AG09319 (cell line): ENCODE results near the gene CENPM.
"Not testable (repeated sequence)": the region's sequence is repeated elsewhere in the genome, so short reads cannot be mapped to it uniquely, and the experiment has no call there.

Experiments used
- DNase-seq: peaks from one replicate; pipeline ENCODE4 v3.0.0-alpha.2; 2010; ENCODE audit warnings: low read depth; ENCODE audit errors: extremely low read depth
- TF ChIP-seq, protein P1 (sequence below): IDR thresholded peaks from 2 replicates; pipeline ENCODE4 v1.5.1; 2011; ENCODE audit warnings: low read depth, mild to moderate bottlenecking, inconsistent platforms, low read length, moderate library complexity

Gene CENPM

DNA sequence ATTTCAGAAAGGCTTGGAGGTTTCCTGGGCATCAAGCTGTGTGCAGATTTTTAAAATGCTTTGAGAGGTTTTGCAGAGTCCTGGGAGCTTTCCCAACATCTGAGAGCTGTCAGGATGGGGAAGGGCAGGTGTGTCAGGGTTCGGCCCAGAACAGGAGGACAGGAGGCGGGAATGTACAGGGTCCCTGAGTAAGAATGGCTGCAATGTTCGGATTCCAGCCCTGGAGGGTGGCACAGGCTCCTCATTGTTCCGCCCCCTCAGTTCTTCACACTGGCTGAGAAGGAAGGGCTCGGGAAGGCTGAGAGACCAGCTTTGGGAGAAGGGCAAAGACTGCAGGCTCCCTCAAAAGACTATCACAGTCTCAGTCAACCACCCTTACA lies 17.1 kb upstream of the CENPM start:
- TF ChIP-seq, protein P1, sequence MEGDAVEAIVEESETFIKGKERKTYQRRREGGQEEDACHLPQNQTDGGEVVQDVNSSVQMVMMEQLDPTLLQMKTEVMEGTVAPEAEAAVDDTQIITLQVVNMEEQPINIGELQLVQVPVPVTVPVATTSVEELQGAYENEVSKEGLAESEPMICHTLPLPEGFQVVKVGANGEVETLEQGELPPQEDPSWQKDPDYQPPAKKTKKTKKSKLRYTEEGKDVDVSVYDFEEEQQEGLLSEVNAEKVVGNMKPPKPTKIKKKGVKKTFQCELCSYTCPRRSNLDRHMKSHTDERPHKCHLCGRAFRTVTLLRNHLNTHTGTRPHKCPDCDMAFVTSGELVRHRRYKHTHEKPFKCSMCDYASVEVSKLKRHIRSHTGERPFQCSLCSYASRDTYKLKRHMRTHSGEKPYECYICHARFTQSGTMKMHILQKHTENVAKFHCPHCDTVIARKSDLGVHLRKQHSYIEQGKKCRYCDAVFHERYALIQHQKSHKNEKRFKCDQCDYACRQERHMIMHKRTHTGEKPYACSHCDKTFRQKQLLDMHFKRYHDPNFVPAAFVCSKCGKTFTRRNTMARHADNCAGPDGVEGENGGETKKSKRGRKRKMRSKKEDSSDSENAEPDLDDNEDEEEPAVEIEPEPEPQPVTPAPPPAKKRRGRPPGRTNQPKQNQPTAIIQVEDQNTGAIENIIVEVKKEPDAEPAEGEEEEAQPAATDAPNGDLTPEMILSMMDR: no peak

DNA sequence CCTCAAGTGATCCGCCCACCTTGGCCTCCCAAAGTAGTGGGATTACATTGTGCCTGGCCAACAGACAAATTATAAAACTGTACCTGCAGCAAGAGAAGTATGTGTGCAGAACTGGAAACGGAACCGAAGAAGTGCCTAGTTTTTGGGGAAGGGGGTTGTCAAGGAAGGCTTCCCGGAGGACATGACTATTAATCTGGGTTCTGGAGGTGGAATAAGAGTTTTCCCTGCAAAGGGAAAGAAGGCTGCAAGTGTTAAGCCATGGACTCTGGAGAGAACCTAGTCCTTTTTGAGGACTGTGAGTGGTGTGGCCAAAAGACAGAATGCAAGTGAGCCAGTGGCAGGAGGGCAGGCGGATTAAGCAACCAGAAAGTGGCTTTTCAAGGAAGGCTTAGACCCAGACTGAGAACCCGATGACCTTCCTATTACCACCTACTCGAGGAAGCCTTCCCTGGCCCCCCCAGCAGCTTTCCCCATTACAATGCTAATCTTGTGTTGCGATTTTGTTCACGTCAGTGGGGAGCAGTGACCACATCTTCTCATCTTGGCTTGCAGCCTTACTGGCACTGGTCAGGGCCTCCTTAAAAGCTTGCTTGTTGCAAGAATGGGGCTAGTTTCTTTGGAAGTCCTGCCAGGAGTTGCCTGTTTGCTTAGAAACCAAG lies 16.6 kb upstream of the CENPM start:
- TF ChIP-seq, protein P1: no peak
- no peak for DNase-seq

More for the DNA sequence above, 17.1 kb upstream of the CENPM start:
- no peak for DNase-seq

DNA sequence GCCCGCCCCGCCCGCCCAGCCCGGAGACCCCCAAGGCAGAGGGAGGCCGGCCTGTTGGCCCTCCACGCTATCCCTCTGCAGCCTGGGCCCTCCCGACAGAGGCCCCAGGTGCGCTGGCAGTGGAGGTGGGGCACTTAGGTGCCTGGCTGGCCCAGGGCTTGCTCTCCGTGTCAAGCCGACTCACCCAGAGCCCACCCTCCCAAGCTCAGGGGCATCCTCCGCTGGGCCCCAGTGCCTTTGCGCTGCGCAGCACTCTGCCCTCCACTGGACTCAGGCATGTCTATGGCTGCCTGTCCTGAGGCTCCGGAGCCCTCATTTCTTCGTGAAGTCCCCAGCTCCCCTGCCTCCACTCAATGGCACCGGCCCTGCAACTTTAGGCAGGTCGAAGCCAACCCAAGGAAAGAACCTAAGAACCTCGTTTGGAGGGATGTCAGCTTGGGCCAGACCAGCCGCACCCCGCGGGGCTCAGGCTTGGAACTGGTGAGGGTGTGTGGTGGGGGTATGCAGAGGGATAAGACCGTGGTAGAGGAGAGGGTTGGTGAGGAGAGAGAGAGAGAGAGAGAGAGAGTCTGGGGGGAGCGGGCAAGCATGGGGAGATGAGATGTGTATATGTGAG lies 11.1 kb upstream of the CENPM start:
- TF ChIP-seq, protein P1: no peak

DNA sequence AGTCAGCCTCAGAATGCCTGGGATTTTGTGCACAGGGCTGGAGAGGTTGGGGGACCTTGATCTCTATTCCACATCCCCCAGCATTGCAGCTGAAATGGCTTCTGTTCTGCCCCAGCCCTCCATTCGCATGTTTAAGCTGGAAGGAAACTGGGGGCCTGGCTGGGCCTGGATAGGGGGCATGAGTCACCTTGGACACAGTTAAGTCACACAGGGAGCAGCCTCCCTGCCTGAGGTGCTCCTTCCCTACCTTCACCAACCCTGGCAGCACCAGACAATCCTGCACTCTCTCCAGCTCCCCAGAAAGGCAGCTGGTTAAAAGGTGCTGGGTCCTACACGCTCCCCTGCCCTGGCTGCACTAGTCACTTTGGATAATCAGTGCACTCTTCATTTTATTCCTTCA lies 5.8 kb upstream of the CENPM start:
- TF ChIP-seq, protein P1: no peak

More for the DNA sequence above, 11.1 kb upstream of the CENPM start:
- no peak for DNase-seq

DNA sequence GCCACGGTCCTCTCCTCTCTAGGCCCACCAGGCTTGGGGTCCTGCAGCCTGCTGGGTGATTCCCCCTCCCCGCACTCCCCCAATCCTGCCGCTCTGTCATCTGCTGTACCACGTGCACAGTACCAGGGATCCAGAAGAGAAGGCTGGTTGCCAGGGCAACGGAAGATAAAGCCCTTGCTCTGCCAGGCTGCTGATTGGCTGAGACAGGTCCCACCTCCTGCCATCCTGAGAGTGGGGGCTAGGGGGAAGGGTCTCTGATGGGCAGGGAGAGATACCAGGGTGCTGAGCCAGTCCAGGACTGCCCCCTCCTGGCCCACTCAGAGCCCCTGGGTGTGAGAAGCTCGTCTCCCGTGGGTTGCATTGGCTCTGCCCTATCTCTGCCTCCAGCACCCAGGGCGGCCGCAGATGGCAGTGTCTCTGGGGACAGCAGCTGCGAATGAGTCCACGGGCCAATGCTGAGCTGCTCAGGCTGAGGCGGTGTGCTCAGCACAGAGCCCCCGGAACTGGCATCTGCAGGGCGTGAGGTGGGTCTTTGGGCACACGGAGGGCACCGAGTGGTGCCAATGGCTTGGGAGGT lies 5.0 kb upstream of the CENPM start, which contains the start of gene SMIM45:
SMIM45 (plus strand) TSS at position 253 of the 577 bp plus-strand sequence.
- no peak for DNase-seq
- TF ChIP-seq, protein P1: no peak

More for the DNA sequence above, 5.8 kb upstream of the CENPM start:
- no peak for DNase-seq

DNA sequence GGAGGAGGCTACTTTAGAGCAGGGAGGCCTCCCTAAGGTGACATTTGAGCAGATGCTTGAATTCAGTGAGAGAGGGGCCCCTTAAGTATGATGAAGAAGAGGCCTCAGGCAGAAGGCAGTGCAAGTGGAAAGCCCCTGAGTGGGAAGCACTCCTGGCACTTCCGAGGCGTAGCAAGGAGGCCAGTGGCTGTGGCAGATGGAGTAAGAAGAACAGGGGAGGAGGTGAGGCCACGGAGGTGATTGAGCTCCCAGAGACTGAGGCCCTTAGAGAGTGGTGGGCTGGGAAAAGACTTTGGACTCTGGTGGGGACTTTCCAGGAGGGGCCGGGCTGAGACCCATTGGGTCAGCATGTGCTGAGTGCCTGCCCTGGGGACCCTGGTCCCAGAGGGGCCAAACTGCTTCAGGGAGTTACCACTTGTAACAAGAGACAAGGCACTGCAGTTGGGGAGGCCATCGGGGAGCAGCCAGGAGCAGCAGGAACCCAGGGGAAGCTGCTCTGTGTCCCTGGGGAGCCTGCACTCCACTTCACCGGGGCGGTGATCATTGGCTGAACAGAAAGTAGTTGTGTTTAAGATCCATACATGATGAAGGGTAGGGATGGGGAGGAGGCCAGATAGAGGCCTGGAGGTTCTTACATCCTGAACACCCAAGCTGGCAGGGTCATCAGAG lies 2.5 kb upstream of the CENPM start:
- DNase-seq: no peak
- TF ChIP-seq, protein P1: no peak

DNA sequence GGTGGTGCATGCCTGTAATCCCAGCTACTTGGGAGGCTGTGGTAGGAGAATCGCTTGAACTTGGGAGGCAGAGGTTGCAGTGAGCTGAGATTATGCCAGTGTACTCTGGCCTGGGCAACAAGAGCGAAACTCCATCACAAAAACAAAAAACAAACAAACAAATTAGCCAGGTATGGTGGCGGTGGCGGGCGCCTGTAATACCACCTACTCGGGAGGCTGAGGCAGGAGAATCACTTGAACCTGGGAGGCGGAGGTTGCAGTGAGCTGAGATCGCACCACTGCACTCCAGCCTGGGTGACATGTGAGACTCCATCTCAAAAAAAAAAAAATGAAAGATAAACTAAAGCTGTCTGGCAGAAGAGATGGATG lies 2.0 kb upstream of the CENPM start:
- DNase-seq: not testable (repeated sequence)
